IPS DF 4.7 (cell line): Measurements from ENCODE around the gene PLEKHA8.
"Not testable (repeated sequence)": the region's sequence is repeated elsewhere in the genome, so short reads cannot be mapped to it uniquely, and the experiment has no call there.

Experiments
- DNase-seq: peaks from one replicate; pipeline ENCODE4 v3.0.0-alpha.2; 2013; ENCODE audit warnings: low spot score; ENCODE audit errors: extremely low read depth

Gene PLEKHA8

DNA sequence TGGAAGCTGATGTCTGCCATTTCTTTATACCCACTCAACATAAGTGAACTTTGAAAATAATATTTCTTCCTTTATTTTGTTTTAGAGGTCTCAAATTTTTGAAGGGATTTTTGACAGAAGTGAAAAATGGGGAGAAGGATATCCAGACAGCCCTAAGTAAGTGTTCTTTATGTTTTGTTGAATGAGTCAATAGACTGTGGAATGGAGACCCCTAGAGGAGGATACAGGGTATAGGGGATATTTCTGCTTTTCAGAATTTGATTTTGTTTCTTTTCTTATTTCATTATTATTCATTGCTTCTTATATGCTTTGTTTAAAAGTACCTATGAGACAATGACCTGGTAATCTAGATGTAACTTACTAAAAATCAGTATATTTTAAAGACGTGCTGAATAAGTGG, 34.4 kb downstream of the PLEKHA8 start:
- no peak for DNase-seq

DNA sequence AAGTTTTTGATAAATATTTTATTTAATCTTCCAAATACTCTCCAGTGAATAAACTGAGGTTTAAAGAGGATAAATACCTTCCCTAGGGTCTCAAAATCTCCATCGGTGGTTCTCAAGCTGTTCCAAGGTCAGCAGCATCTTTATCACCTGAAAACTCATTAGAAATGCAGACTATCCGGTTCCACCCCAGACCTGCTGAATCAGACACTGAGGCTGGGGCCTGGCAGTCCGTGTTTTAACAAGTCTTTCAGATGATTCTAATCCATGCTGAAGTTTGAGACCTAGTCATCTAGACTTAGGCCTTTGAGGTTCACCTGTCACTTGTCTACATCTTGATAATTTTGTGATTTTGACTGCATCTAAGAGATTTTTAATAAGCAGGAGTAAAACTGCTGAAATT, 37.5 kb downstream of the PLEKHA8 start:
- no peak for DNase-seq

GRCh38 chr7:30066687-30067086, 38.5 kb downstream of the PLEKHA8 start:
- DNase-seq, result no peak

GRCh38 chr7:30068117-30068516, 39.9 kb downstream of the PLEKHA8 start:
- DNase-seq, result no peak

DNA sequence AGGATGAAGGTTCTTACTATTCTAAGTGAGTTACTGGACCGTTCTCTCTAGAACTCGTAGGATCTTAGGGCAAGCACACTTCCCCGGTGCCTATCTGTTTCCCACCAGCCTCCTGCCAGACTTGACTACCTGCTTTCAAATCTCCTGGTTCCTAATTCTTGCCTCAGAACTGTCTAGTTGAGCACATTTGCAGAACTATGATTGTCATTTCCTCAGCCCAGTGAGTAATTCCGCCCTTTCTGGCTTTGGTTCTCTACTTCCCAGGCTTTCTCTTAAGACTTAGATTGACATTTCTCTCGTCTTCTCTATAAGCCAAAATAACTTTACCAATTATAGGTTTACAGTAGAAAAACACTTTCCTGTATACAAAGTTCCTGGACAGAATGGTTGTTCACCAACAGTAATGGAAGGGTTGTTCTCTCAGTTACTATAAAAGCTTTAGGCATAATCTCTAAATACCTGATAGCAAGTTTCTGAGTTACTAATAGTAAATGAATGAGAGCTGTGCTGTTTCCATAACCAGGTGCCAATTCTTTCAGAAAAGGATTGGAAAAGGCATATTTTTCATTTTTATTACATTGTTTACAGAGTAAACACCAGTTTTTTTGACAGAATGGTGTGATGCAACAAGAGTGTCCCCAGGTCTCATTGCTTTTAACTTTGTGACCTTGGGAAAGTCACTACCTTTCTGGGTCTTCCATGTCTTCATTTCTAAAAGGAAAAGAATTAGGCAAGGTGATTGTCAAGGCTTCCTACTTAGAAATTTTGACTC, 41.1 kb downstream of the PLEKHA8 start:
- no peak for DNase-seq

- DNase-seq, result no peak
Measured at GRCh38 chr7:30070052-30070451, 41.8 kb downstream of the PLEKHA8 start.

DNA sequence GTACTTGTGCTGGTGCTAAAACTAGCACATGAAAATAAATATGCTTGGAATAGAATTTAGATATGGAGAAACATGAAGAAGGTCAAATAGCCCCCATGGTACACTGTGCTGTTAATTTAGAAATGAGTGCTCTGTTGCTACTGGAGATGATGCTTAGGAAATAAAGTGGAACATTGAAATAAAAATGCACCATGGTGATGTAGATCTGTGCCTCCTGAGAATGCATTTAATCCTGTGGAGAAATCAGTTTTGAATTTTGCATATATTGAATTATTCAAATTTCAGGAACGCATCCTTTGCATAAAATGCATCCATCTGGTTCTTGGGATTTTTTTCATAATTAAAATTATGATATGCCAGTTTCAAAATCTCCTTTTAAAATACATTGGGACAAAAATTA, 44.5 kb downstream of the PLEKHA8 start:
- DNase-seq, result no peak

DNA sequence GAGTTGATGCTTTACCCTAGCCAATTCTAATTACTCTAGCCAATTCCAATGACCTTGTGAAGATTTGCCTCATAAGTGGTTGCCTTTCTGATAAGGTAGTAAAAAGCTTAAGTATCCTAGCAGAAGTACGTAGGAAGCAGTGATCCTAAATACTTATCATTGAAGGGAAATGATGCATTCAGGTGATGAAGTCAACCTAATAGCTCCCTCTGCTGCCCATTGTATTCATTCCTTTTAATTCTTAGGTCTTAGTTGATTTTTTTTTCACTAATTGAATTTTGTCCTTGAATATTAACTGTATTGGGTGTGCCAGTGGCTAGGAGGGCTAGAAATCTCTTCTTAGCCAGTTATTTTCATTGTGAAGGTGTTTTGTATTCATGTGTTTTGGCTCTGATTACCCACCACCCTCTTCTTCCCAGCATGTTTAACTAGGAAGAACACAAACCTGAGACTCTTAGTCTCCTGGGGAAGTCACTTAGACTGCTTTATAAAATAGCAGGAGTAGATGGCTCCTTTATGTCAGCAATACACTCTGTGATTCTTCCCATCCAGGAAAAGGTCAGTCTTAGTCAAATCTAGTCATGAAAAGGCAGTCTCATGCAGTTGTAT, 46.3 kb downstream of the PLEKHA8 start:
- DNase-seq, result no peak

DNA sequence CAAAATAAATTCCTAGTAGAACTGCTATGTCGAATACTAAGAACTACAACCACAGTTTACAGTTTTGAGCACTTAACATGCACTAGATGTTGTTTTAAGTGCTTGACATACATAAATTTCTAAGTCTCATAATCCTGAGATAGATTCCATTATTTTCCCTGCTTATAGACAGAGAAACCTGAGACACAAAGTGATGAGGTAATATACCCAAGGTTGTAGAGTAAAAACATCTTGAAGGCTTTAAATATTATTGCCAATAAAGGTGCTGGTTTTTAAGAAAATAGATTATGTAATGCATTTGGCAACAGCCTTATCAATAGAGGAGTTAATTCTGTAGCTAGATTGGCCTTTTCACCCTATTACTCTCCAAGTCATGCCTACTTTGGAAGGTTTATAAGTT, 48.2 kb downstream of the PLEKHA8 start:
- DNase-seq, result no peak

- no peak for DNase-seq
Measured at GRCh38 chr7:30078280-30078679, 50.1 kb downstream of the PLEKHA8 start.

DNA sequence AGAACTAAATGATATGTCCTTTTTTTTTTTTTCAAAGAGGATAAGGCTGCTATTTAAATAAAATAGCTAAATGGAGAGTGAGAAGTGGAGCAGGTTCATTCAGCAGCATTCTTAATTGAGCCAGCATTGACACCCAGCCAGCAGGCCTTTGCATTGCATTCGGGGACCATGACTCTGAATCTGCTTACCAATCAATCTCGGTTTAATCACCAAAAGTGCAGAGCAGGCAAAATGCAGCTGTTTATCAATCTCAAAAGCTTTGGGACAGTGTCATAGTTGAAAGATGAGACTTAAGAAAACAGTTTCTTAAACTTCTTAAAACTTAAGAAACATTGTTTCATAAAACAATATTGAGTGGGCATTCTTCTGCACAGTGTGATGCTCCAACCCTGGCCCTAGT, 51.7 kb downstream of the PLEKHA8 start:
- DNase-seq, result no peak

GRCh38 chr7:30080818-30081217, 52.6 kb downstream of the PLEKHA8 start:
- DNase-seq, result no peak

- DNase-seq, result no peak
Measured at GRCh38 chr7:30082686-30083085, 54.5 kb downstream of the PLEKHA8 start.

- DNase-seq, result no peak
Measured at GRCh38 chr7:30083334-30083733, 55.1 kb downstream of the PLEKHA8 start.

- DNase-seq, result no peak
Measured at GRCh38 chr7:30084212-30084611, 56.0 kb downstream of the PLEKHA8 start.

- DNase-seq, result no peak
Measured at GRCh38 chr7:30086529-30086928, 58.3 kb downstream of the PLEKHA8 start.

DNA sequence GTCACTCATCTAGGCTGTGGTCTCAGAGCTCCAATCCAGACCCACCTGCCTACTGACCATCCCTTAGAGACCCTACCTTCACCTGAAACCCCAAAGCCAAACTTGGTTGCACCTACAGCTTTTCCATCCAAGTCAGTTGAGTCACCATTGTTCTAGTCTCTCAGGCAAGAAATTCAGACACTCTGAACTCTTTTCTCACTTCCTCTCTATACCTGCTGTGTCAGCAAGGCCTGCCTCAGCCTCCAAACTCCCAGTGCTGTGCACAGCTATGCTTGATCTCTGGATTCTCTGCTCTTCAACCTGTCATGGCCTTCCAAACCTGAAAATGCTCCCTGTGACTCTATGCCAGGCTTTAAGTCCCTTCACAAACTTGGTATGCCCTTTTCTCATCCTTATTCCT, 59.2 kb downstream of the PLEKHA8 start:
- no peak for DNase-seq

- DNase-seq, result no peak
Measured at GRCh38 chr7:30088362-30088761, 60.1 kb downstream of the PLEKHA8 start.

- DNase-seq, result no peak
Measured at GRCh38 chr7:30090111-30090510, 61.9 kb downstream of the PLEKHA8 start.

DNA sequence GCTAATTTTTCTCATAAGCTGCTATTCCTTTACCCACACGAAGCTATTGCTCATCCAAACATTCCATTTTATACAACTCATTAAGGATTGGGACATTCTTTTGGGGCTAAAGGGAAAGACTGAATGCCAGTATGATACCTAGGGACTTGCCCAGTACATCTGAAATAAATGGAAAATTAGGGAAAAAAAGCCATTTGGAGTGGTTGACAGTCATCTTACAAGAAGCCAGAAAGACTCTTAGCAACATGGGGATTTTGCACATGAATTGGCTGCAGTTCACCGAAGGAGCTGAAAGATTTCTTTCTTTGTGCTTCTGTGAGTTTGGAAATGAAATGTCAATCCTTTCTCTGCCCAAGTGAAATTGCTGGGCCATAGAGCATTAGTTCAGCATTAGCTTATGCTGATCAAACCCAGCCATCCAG, 63.3 kb downstream of the PLEKHA8 start:
- DNase-seq, result no peak

DNA sequence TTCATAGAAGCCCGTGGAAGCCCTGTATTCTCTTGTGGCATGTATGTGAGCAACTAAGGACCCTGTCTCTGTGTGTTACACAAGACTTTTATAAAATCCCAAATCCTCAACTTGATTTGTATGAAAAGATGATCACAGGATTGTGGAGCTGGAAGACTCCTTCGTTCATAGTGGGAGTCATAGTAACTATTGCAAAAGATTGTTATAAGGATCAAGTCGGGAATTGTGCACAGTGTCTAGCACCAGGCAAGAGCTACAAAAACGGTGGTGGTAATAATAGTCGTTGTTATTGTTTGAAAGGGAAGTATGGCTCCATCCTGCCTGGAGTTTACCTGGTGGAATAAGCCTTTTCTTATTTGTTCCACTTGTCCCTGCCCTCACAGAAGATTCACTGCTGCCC, 63.8 kb downstream of the PLEKHA8 start:
- no peak for DNase-seq

DNA sequence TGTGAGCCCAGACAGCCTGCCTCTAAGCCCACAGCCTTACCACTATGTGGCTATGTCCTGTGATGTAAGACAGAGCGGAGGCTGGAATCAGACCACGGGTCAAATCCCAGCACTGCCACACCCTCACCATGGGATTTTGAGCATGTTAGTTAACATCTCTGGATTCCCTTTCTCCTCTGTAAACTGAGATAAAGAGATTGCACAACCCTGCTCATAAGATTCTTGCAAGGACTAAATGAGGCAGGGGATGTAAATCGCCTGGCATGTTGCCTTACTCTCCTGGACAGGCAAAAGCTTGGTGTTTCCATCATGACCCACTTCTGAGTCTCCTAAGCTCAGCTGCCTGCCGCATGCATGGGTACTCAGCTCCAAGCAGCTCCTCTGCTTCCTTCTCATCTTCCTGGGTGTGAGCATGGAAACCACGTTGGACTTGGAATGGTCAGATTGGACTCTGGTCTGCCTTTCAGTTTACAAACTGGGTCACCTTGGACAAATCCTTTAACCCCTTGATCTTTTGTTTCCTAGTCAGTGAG, 65.3 kb downstream of the PLEKHA8 start:
- DNase-seq, result no peak

DNA sequence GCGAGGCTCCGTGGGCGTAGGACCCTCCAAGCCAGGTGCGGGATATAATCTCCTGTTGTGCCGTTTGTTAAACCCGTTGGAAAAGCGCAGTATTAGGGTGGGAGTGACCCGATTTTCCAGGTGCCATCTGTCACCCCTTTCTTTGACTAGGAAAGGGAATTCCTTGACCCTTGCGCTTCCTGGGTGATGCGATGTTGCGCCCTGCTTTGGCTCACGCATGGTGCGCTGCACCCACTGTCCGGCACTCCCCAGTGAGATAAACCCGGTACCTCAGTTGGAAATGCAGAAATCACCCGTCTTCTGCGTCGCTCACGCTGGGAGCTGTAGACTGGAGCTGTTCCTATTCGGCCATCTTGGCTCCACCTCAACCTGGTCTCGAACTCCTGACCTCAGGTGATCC, 70.4 kb downstream of the PLEKHA8 start:
- DNase-seq, result not testable (repeated sequence)
